HCT116 (cell line): Measurements from ENCODE around the gene GABRA5. TPM values are rescaled to one million over a fixed set of nuclear protein-coding genes. Genes with fewer than 3 reads are reported as not detected.

Source experiments
- ATAC-seq: fragments of 200-7000 bp; cut with Tn5 transposase; 2 replicates; pipeline ENCODE4 v1.9.1; 2020; ENCODE audit warnings: mild to moderate bottlenecking, moderate library complexity
- BruUV-seq: library from RNA; stranded (reverse); fragments of 400-500 nt; replicated peaks from 2 replicates; lab custom pipeline; 2021; lab: Mats Ljungman, UMichigan
- CTCF ChIA-PET: fragments of 300-600 bp; sonication (Branson Sonifier 250); formaldehyde crosslinking; loops from one replicate; lab custom pipeline; 2021; ENCODE audit warnings: antibody characterized with exemption; lab: Charles Lee
- POLR2A ChIA-PET: fragments of 300-600, 350-600 bp; sonication (Branson Sonifier 250); formaldehyde crosslinking; loops from one replicate; lab custom pipeline; 2021; ENCODE audit warnings: antibody characterized with exemption; lab: Charles Lee
- RAD21 ChIA-PET, 2 experiments: fragments of 300-600 bp; sonication (Branson Sonifier 250); formaldehyde crosslinking; loops; one replicate each; lab custom pipeline; 2023; ENCODE audit warnings: low total read pairs in 2 of 2; ENCODE audit not compliant: uncharacterized antibody in 2 of 2, unreplicated experiment in 2 of 2, low non-redundant PET in 1 of 2; lab: Charles Lee
- DNase-seq: peaks from one replicate; pipeline ENCODE4 v3.0.0-alpha.2; 2010; ENCODE audit warnings: low read depth, low spot score
- H2AFZ ChIP-seq: fragments of 200-600 bp; shearing (Covaris generic), sonication (generic); 2 replicates; pipeline ENCODE4 v1.6.1; 2017; ENCODE audit warnings: low read depth, mixed run types, mixed read lengths, antibody characterized with exemption, low read length; ENCODE audit not compliant: poor library complexity, severe bottlenecking
- H3K27ac ChIP-seq: 2 replicates; pipeline ENCODE4 v1.5.1; 2012; ENCODE audit warnings: low read depth, low read length
- H3K27me3 ChIP-seq: fragments of 200-600 bp; sonication (generic); 2 replicates; pipeline ENCODE4 v1.6.1; 2016; ENCODE audit warnings: mixed run types, low read length, mixed read lengths; ENCODE audit not compliant: insufficient read depth
- H3K36me3 ChIP-seq, 2 experiments: fragments of 200-500 bp in 1 of 2; fragments of 200-600 bp in 1 of 2; sonication (Bioruptor generic) in 1 of 2; sonication (generic) in 1 of 2; 2 replicates each; pipeline versions ENCODE4 v1.5.1 to v1.6.1; 2014 to 2016; ENCODE audit warnings: low read length in 2 of 2, inconsistent platforms in 1 of 2, mixed read lengths in 1 of 2, mixed run types in 1 of 2; ENCODE audit not compliant: insufficient read depth in 2 of 2, control insufficient read depth in 1 of 2
- H3K4me1 ChIP-seq, 2 experiments: fragments of 200-600 bp in 1 of 2; sonication (generic) in 1 of 2; 2 replicates each; pipeline versions ENCODE4 v1.5.1 to v1.6.1; 2012 to 2017; ENCODE audit warnings: low read length in 2 of 2, inconsistent platforms in 1 of 2, mild to moderate bottlenecking in 1 of 2, mixed read lengths in 1 of 2, mixed run types in 1 of 2, moderate library complexity in 1 of 2; ENCODE audit not compliant: insufficient read depth in 2 of 2, control insufficient read depth in 1 of 2
- H3K4me2 ChIP-seq: fragments of 200-600 bp; sonication (generic); 2 replicates; pipeline ENCODE4 v1.6.1; 2017; ENCODE audit warnings: mixed run types, low read length, mixed read lengths
- H3K4me3 ChIP-seq, 2 experiments: fragments of 200-600 bp in 1 of 2; sonication (generic) in 1 of 2; replicated peaks in 1 of 2; 2 replicates each; pipeline ENCODE4 v1.5.1; 2011 to 2016; ENCODE audit warnings: low read length in 2 of 2, control low read depth in 1 of 2, low read depth in 1 of 2, mild to moderate bottlenecking in 1 of 2, mixed read lengths in 1 of 2, mixed run types in 1 of 2
- H3K79me2 ChIP-seq: fragments of 200-600 bp; sonication (generic); 2 replicates; pipeline ENCODE4 v1.6.1; 2017; ENCODE audit warnings: mild to moderate bottlenecking, mixed run types, low read length, moderate library complexity, mixed read lengths; ENCODE audit not compliant: insufficient read depth
- H3K9ac ChIP-seq: fragments of 200-600 bp; sonication (generic); 2 replicates; pipeline ENCODE4 v1.6.1; 2016; ENCODE audit warnings: low read length, mixed read lengths
- H3K9me2 ChIP-seq: fragments of 200-600 bp; sonication (generic), shearing (Covaris generic); 2 replicates; pipeline ENCODE4 v1.6.1; 2017; ENCODE audit warnings: mixed run types, mild to moderate bottlenecking, moderate library complexity; ENCODE audit not compliant: insufficient read depth
- H3K9me3 ChIP-seq, 2 experiments: fragments of 200-500 bp in 1 of 2; fragments of 200-600 bp in 1 of 2; sonication (Bioruptor generic) in 1 of 2; sonication (generic) in 1 of 2; 2 replicates each; pipeline ENCODE4 v1.6.1; 2014 to 2017; ENCODE audit warnings: low read length in 2 of 2, mixed read lengths in 2 of 2, inconsistent platforms in 1 of 2, low read depth in 1 of 2, mild to moderate bottlenecking in 1 of 2, mixed run types in 1 of 2, moderate library complexity in 1 of 2; ENCODE audit not compliant: control insufficient read depth in 1 of 2, insufficient read depth in 1 of 2
- H4K20me1 ChIP-seq: fragments of 200-600 bp; sonication (generic), shearing (Covaris generic); 2 replicates; pipeline ENCODE4 v1.6.1; 2017; ENCODE audit warnings: mixed run types, mild to moderate bottlenecking, moderate library complexity; ENCODE audit not compliant: insufficient read depth
- CBX3 ChIP-seq: IDR thresholded peaks from 2 replicates; pipeline ENCODE4 v1.6.1; 2012; ENCODE audit warnings: low read depth
- CEBPB ChIP-seq: IDR thresholded peaks from 2 replicates; pipeline ENCODE4 v1.6.1; 2012; ENCODE audit warnings: low read depth
- EGR1 ChIP-seq: IDR thresholded peaks from 2 replicates; pipeline ENCODE4 v1.6.1; 2012; ENCODE audit warnings: low read depth
- ELF1 ChIP-seq: IDR thresholded peaks from 2 replicates; pipeline ENCODE4 v1.6.1; 2012; ENCODE audit warnings: low read depth, borderline replicate concordance
- FOSL1 ChIP-seq: IDR thresholded peaks from 2 replicates; pipeline ENCODE4 v1.6.1; 2012; ENCODE audit warnings: low read depth
- POLR2A ChIP-seq: IDR thresholded peaks from 2 replicates; pipeline ENCODE4 v1.7.0; 2011; ENCODE audit warnings: borderline replicate concordance; ENCODE audit not compliant: insufficient read depth, insufficient read length; ENCODE audit errors: extremely low read depth
- POLR2AphosphoS5 ChIP-seq: IDR thresholded peaks from 2 replicates; pipeline ENCODE4 v1.6.1; 2011; ENCODE audit warnings: mild to moderate bottlenecking, low read depth, low read length, moderate library complexity
- RAD21 ChIP-seq: IDR thresholded peaks from 2 replicates; pipeline ENCODE4 v1.6.1; 2012; ENCODE audit warnings: low read depth, mild to moderate bottlenecking
- SIN3A ChIP-seq: IDR thresholded peaks from 2 replicates; pipeline ENCODE4 v1.6.1; 2012; ENCODE audit warnings: low read depth
- SP1 ChIP-seq: IDR thresholded peaks from 2 replicates; pipeline ENCODE4 v1.6.1; 2012; ENCODE audit warnings: low read depth
- TCF7L2 ChIP-seq: IDR thresholded peaks from 2 replicates; pipeline ENCODE4 v1.7.0; 2011; ENCODE audit warnings: borderline replicate concordance, inconsistent platforms; ENCODE audit not compliant: insufficient read depth, insufficient read length; ENCODE audit errors: extremely low read depth
- ZFX ChIP-seq: fragments of 450-650 bp; IDR thresholded peaks from 2 replicates; pipeline ENCODE4 v1.6.1; 2017
- intact Hi-C: fragments of 100-400 bp; cut with micrococcal nuclease; formaldehyde crosslinking; loops from 2 replicates; pipeline ENCODE4 v1.10.0; 2022
- total RNA-seq: library from RNA; stranded (reverse); gene quantifications from one replicate; pipeline ENCODE4 v1.2.1, GENCODE V29; 2021; ENCODE audit not compliant: unreplicated experiment
- TF ChIP-seq, protein P1 (sequence below), 3 experiments: fragments of 200-600 bp in 1 of 3; sonication (generic) in 1 of 3; IDR thresholded peaks in 2 of 3; conservative IDR thresholded peaks in 1 of 3; 2 replicates each; pipeline ENCODE4 v1.5.1; 2012 to 2017; ENCODE audit warnings: low read depth in 2 of 3, low read length in 2 of 3, antibody characterized with exemption in 1 of 3, borderline replicate concordance in 1 of 3, control low read depth in 1 of 3, mild to moderate bottlenecking in 1 of 3, mixed read lengths in 1 of 3, mixed run types in 1 of 3, moderate library complexity in 1 of 3; ENCODE audit not compliant: insufficient read depth in 1 of 3
- TF ChIP-seq, protein P2 (sequence below): IDR thresholded peaks from 2 replicates; pipeline ENCODE4 v1.6.1; 2012

Gene GABRA5
- total RNA-seq, 1 experiment from 2014 or later: not detected

DNA sequence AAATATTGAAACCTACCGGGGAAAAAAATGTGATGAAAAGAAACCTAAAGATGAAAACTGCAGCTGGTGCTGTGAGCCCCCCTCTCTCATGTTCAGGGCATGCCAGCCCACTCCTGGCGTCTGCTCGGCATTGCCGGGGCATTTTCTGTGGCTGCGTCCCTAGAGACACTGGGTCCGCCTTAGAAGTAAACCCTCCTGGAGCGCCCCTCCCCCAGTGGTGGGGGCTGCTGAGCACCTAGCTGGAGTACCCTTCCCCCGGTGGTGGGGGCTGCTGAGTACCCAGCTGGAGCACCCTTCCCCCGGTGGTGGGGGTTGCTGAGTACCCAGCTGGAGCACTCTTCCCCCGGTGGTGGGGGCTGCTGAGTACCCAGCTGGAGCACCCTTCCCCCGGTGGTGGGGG lies 24.5 kb upstream of the GABRA5 start:
- H3K36me3 ChIP-seq: no peaks in the 10 kb centered on the region
- ChIA-PET RAD21 (no interaction called here), CTCF (no interaction called here), POLR2A (no interaction called here)
- H4K20me1 ChIP-seq: no peaks in the 10 kb centered on the region
- H3K4me2 ChIP-seq: no peak overlapping the region
- TF ChIP-seq RAD21 (no peak), POLR2A (no peak), EGR1 (no peak), POLR2AphosphoS5 (no peak), TCF7L2 (no peak), CEBPB (no peak), ELF1 (no peak), CBX3 (no peak), ZFX (no peak), SP1 (no peak), FOSL1 (no peak), SIN3A (no peak)
- TF ChIP-seq, protein P1, sequence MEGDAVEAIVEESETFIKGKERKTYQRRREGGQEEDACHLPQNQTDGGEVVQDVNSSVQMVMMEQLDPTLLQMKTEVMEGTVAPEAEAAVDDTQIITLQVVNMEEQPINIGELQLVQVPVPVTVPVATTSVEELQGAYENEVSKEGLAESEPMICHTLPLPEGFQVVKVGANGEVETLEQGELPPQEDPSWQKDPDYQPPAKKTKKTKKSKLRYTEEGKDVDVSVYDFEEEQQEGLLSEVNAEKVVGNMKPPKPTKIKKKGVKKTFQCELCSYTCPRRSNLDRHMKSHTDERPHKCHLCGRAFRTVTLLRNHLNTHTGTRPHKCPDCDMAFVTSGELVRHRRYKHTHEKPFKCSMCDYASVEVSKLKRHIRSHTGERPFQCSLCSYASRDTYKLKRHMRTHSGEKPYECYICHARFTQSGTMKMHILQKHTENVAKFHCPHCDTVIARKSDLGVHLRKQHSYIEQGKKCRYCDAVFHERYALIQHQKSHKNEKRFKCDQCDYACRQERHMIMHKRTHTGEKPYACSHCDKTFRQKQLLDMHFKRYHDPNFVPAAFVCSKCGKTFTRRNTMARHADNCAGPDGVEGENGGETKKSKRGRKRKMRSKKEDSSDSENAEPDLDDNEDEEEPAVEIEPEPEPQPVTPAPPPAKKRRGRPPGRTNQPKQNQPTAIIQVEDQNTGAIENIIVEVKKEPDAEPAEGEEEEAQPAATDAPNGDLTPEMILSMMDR (IDR thresholded peaks at IDR 0.05 in 2 of 3, conservative IDR thresholded peaks at IDR 0.05 in 1 of 3; ENCODE audit: borderline replicate concordance in 1 of 3, insufficient read depth in 1 of 3, low read depth in 2 of 3, low read length in 2 of 3): no peak
- TF ChIP-seq, protein P2, sequence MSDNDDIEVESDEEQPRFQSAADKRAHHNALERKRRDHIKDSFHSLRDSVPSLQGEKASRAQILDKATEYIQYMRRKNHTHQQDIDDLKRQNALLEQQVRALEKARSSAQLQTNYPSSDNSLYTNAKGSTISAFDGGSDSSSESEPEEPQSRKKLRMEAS: no peak
- H3K27ac ChIP-seq: no peak overlapping the region
- H3K9ac ChIP-seq: no peak overlapping the region
- no peaks in the 10 kb centered on the region for H3K27me3 ChIP-seq
- no TSS peak for BruUV-seq
- ATAC-seq (no peak), DNase-seq (no peak)
- no peaks in the 10 kb centered on the region for H3K9me2 ChIP-seq
- no peak overlapping the region for H3K4me3 ChIP-seq
- no peak overlapping the region for H2AFZ ChIP-seq
- H3K79me2 ChIP-seq: no peaks in the 10 kb centered on the region
- intact Hi-C loops: no loop called here
- H3K4me1 ChIP-seq: no peaks in the 10 kb centered on the region
- H3K9me3 ChIP-seq: peaks cover 9 to 28% of the 10 kb centered on the region in 2 experiments; a peak in 2 of 4 replicates
